CMK (cell line): ENCODE data around the gene HOXA5.

Source experiments
- DNase-seq: peaks from one replicate; pipeline ENCODE4 v3.0.0-alpha.2; 2010; ENCODE audit warnings: low read depth

HOXA5 gene

DNA sequence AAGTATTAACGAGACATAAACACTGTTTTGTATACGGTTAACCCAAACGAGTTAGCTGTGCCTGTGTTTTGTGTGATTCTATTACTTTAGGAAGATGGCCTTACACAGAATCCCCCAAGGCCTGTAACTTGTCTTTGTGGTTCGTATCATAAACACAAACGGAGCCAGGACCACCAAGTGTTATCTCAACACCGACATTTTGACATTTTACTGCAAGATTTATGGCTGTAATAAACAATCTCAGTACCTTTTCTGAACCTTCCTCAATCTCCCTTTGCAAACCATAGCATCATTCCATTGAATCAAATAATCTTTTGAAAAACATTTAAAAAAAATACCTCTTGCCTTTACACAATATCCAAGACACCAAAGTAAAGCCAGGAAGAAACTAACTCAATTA, 10.5 kb downstream of the HOXA5 start:
- DNase-seq = no peak

DNA sequence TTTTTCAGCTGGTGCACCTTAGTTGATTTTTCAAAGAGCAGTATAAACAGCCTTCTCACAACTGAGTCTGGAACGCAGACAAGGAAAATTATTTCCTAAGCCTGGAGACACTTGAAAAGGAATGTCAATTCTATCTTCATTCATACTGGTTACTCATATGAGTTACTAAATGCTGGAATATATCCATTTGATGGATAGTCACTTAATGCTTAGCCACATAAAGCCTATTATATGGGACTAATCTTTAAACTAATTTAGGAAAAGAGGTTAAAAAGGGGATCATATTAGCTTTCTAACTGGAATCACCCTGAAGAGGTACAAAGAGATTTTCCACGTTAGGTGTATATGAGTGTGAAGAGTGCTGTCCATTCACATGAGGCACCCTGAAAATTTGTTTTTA, 11.3 kb downstream of the HOXA5 start:
- DNase-seq = no peak

DNA sequence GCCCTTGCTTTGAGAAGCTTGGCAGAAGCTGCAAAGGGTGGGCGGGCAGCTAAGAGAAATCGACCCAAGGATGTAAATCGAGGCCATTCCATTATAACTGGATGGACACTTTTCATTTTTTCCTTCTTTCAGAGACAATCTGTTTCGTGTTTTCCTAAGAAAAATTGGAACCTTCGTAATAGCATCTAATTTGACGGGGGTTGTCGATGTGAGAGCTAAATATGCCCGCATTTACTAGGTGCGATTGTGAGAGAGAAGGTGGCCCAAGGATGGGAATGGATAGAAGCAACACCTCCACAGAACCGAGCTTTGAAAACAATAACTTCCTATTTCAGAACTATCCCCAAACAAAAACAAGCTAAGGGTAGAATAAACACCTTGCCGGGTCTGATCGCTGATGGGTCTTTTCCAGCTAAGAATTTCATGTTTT, 12.1 kb downstream of the HOXA5 start:
- DNase-seq = no peak

DNA sequence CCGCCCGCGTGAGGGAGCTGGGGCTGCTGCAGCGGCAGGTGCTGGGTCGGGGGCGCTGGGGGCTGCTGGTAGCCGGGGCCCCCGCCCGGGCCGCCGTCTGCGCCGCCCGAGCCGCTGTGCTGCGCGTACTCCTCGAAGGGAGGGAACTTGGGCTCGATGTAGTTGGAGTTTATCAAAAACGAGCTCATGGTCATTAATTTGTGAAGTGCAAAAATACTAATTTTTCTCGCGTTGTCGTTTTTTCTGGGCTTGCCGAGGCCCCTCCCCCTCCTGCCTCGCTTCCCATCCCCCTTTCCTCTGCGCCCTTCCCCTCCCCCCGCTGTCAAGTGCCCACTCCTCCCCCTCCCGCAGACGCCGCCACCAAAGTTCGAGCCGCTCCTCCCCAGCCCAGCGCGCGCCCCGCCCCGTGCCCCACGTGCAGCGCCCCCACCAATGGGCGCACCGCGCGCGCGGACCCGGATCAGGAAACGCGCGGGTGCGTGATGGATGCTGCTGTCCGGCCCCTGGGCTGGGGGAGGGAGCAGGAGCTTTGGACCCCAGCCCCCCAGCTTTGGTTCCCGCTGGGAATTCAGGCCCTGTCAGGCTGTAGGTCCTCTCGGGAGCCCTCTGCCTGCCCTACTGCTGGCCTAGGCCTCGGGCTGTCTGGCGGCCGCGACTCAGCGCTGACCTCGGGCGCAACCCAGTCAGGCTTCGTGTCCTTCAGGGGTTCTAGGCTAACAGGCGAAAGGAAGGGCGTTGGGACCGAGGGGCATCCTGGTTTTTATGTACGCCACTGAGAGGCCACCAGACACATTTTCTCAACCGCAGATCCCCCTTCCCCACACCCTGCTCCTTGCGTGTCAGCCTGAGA, 12.7 kb downstream of the HOXA5 start, which contains the start of gene HOXA4:
TSS of gene HOXA4 (minus strand) at position 218 of the 850 bp plus-strand sequence. CDS start at position 194, 24 bp downstream.
- DNase-seq = no peak

DNA sequence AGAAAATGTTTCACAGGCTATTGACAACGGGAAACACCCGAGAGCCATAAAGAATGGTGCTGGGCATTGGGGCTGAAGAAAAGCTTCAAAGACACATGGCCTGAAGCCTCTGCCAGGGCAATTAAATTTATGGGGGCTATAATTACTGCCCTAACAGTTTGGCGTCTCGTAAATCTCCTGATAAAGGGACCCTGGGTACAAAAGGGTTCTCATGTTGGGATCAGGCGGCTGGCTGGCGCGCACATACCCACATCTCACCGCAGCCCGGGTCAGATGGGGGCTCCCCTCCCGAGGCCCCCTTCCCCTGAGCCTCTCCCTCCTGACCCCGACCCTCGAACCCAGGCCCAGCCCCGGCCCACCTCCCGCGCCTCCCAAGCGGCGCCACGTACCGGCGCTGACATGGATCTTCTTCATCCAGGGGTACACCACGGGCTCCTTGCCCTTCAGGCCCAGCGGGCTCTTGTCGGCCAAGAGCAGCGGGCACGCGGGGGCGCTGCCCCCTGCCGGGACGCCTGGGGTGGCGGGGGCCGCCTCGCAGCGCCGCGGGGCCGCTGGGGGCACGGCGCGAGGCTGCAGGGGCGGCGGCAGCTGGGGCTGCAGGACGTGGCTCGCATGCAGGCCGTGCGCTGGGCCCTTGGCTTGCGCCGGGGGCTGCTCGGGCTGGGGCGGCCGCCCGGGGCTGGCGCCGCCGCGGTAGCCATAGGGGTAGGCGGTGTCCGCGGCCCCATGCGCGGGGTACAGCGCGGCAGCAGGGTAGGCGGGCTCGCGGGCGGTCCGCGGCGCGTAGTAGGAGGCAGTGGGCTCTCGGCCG, 13.5 kb downstream of the HOXA5 start:
- no peak for DNase-seq

DNA sequence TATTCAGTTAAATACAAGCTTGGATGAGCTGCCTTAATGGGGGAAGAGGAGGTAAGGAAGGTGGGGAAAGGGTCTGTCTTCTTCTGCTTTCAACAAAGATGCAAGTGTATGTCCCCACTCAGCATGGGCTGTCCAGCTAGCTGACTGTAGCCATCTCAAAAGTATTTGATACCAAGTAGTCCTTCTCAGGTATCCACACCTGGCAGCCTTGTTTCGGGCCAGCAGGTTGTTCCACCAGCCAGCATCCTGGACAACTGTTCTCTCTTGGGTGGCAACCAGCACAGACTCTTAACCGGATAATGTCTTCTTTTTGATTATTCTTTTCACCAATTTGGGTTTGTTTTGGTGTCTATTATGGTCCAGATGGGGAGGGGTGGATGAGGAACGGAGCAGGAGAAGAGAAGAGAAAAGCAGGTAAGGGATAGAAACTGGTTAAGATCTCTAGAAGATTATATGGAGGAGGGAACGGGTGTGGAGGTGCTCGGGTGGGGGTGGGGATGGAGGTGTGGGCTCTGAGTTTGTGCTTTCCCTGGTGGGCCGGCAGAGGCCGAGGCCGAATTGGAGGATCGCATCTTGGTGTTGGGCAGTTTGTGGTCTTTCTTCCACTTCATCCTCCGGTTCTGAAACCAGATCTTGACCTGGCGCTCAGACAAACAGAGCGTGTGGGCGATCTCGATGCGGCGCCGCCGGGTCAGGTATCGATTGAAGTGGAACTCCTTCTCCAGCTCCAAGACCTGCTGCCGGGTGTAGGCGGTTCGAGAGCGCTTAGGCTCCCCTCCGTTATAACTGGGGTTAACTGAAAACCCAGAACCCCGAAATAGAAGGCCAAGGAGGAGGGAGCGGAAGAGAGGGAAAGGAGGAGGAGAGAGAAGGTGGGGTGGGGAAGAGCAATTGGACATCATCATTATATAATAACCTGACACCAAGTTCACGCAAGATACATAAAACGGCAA, 14.4 kb downstream of the HOXA5 start:
- DNase-seq = no peak

DNA sequence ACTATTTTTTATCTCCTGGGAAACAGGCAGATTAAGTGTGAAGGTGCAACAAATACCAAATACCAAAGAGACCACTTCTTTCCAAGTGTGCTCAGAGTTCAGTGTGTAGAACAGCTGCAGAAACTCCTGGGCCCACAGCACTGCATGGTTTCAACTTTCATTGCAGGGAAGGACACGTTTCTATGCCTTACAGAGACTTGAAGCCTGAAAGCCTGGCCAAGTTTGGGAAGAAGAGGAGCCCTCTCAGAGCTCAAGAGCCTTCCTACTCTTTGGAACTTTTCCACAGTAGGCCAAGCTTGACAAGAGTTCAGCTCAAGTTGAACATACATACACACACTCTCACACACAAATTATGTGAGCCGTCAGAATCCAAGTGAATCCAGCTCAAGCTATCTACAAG, 15.4 kb downstream of the HOXA5 start:
- no peak for DNase-seq

DNA sequence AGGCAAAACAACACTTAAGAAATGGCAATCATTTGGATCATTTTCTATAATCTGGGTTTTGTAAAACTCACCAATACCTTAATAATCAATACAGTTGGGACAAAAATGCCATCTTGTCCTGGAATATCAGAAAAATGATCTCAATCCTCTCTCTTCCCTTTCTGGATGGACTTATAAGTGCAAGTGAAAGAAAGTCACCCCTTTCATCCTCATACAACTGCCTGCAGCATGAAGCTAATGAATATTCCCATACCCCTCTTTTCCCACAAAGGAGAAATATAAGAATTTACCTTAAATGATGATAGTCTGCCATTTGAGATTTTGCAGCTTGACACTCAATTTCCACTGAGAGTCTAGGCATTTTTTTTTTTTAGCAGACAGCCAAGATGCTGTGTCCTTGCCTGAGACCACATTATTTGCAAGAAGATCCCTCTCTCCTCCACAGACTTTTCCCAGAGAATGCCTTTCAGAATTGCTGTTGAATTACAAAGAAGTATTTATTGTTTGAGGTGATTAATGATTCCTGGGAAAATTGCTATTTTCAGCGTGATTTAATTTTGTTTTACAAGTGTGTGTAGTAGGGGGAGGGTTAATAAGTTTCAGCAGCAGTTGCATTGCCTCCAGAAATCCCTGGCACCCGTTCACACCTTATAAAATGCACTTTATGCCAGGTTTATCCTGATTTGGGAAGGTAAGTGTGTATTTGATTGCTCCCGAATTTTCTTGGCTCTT, 16.7 kb downstream of the HOXA5 start:
- no peak for DNase-seq

DNA sequence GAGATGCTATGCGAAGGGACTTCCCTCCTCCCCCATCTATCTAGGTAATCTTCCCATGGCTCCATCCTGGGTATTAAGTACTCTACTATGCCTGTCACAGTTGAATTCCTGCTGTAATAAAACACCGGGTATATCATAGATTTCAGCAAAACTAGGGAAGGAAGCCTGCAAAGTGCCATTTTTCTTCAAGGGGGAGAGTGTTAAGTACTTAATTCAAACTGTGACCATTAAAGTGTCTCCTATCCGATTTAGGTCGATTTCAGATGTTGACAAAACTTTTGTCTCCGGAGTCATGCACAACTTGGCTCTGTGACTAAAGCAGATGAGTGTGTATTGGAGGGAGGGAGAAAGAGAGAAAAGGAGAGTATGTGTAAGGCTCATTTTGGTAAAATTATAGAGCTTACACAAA, 17.5 kb downstream of the HOXA5 start:
- no peak for DNase-seq

DNA sequence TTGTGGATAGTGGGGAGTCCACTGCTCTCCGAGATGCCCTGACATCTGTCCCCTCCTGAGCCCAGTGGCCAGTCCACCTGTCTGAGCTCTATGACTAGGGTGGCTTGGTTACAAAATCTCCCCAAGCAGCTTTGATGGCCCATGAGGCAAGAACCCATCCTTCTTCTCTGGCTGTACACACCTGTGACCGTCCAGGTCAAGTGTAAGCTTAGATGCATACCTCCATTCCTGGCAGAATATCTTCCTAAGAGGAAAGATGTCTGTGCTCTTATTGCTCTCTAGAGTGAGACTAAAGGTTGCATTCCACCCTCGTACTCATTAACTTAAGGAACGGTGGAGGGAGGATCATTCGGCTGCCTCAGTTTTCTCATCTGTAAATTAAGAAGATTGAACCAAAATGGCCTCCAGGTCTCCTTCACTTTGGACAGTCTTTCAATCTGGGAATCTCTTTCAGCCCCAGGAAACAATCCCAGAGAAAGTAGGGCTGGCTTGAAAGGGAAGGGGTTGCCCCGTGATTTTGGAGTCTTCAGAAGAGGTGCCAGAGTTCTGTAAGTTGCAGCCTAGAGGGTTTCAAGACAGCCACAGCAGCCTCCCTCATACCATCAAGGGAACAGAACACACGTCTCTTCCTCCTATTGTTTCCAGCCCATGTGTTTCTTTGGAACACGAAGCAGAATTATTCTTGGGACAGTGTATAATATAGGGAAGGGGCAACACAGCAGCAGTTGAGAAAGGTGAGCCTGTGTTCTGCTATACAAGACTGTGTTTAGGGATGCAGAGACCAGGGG, 18.4 kb downstream of the HOXA5 start:
- no peak for DNase-seq

DNA sequence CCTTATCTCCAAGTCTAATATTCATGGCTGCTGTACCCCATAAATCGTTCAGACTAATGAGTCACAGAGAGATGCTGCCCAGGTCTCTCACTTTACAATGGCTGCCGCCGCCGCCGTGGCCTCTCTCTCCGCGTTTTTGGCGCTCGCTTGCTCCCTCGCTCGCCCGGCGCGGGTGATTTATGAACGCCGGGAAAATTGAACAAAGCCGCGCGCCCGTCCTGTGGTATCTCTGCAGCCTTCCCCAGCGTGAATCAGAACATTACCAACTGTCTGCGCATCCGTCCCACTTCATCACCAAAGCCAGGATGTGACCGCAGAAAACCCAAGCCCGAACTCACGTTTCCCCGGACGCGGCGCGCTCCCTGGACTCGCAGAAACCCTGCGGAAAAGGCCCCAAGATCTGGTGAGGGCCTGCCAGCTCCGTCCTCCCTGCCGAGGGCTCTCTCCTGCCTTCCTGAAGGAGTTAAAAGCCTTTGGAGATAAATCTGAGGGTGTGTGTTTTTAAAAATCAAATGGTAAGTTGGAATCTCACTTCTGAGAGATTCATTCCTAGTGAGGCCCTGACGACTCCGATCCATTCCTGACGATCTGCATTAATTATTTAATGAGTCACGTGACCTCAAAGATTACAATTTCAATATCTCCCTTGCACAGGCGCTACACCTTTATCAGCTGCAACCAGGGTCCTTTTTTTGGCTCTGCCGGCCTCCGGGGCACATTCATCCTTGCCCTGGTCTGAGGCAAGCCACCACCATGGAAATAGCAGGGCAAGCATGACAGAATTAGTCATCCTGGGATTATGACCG, 19.2 kb downstream of the HOXA5 start:
- DNase-seq = no peak

DNA sequence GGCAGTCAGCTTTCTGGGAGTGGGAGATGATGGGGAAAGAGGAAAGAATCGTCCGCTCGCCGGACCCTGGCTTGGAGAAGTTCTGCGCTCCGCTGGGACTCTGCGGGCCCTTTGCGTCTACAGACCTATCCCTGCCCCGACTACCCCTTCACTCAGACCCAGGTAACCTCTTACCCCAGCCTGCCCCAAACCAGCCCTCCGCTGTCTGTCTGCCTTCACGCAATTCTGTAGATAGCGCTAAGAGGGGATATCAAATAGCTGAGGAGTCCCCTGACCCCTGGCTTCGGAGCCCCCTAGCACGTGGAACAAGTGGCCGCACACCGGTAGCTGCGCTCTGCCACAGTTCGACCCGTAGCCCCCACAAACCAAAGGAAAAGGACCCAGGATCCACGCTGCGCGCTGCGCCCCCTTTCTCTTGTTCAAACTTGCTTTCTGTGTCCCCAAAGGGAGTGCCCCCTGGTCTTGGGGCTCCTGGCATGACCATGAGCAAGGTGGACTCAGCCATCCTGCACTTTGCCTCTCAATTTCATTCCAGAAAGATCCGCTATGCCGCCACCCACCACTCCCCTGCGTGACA, 19.9 kb downstream of the HOXA5 start:
- no peak for DNase-seq

DNA sequence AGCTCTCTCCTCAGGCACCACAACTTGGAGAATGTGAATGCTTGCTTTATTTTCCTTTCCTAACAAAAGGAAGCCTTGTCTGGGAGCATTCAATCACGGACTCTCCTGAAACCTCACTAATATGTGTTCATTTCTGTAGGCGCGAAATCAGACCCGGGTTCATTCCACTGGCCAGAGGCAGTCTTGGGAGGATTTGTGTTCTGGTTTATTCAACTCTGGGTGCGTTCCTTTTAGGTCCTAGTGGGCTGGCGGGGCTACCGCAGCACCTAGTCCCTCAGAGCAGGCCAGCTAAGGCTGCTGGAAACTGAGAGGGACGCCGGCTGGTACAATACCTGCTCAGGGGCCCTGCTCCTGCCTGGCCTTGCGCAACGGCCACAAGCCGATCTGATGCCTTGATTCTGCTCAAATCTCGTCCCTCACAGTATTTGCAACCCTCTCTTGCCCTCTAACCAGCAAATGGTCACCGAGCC, 20.4 kb downstream of the HOXA5 start:
- no peak for DNase-seq

DNA sequence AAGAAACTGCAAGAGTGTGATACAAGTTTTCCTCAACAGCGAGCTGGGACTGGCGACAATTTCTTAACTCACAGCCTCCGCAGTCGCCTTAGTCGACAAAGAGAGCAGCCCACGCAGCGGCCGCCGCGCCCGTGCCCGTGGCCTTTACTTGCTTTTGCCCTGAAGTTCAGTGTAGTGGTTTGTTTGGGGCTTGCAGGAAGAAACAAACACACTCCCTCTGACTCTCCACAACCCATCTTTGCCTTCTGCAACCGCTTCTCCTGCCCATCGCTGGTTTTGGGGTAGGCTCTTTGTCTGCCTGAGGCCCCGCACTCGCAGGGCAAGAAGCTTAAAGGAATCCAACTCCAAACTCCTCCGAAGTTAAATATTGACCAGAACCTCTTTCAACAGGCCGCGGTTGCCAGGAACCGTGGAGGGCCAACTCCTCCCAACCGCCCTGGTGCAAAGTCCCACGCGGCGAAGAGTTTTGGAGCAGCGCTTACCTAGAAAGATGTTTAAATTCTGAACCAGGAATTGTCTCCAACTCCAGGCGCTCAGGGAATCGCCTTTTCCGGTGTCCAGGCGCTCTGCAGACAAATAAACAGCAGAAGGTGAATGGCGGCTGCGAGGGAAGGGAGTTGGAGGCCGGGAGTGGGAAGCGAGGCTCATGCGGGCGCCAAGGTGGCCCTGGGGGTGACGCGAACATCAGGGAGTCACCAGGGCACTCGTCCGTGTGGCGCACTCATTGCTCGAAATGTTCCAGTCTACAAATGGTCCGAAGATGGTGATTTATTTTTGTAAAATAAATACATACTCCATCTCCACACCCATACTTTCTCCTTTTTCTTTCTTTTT, 21.2 kb downstream of the HOXA5 start:
- DNase-seq = no peak

DNA sequence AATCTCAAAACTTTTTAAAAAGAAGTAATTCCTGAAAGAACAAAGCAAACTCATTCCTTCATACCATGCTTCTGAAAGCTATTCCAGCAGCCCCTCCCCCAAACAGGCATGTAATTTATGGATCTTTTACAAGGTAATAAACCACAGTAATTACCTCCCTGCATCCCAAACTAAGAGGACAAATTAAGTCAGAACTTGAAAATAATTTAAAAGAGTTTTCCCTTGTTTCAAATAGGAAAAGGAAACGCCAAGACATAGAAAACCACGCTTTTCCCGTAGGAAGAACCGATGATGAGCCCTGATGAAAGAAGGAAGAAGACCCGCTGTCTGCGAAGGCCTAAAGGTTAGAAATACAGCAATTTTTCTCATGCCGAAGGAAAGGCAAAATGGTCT, 21.8 kb downstream of the HOXA5 start:
- no peak for DNase-seq

DNA sequence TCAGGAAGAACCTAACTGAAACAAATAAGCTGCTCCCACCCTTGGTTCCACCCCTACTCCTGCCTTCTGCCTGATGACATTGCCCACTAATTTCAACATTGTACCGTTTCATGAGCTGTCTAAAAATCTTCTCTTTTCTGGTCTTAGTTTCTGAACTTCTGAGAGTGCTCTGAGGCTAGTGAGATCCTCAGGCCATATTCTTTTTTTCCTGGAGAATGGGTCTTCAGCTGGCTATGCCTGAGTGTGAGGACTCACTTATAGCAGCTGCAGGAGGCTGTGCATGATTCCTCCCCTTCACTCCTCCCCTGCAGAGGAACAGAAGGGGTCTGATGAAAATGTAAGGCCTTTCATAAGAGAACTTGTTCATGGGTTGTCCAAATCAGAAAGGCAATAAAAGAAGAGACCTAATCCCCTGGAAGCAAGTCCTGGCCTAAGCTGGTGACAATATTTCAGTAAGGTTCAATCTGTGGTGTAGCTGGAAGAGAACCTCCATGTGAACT, 24.0 kb downstream of the HOXA5 start:
- DNase-seq = no peak

DNA sequence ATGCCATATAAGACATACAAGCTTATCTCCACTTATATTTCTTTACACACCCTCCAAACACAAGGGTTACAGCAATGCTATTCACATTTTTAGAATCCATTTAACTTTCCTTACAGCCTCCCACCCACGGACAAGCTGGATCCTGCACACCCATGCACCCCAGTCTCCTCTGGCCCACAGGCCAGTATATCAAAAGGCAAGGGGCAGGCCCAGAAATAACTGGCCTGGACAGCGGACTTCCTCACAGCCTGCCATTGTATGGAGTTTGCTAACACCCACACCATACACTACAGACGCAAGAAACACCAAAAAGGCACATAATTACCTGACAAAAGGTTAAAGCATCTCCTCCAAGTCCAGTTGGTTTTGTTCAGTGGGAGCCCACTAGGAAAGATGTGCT, 24.9 kb downstream of the HOXA5 start:
- no peak for DNase-seq

DNA sequence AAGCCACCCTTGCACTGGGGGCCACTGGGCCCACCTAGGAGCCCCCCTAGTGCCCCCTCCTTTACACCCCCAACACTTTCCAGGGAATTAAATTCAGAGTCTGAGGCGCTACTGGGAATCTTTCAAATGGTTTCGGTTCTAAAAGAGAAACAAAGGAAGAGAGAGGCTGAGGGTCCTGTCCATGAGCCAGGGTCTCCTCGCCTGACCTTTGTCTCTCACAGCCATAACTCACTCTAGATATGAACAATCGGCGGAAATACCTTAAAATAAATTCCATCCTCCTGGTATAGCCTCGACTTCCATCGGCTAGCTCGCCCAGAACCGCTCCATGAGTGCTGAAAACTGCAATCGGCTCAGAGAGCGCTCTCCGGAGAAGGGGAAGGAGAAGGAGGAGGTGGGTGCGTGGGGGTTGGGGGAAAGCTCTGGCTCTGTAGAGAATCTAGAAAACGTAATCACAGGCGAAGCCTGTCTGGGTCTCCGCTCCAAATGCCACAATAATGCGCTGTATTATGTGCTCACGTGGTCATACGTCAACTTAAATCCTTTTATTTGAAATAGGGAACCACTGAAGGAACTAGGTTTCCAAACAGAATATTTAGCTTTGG, 25.5 kb downstream of the HOXA5 start:
- DNase-seq = no peak
